K562 (cell line): Measurements from ENCODE around the gene TGM1. TPM values are rescaled to one million over a fixed set of nuclear protein-coding genes. Genes with fewer than 3 reads are reported as not detected.

Experiments used
- ATAC-seq: fragments of 200-7000 bp; cut with Tn5 transposase; 3 replicates; pipeline ENCODE4 v1.9.1; 2020; ENCODE audit warnings: moderate library complexity
- BruUV-seq: library from RNA; stranded (reverse); fragments of 400-500 nt; replicated peaks from 2 replicates; lab custom pipeline; 2021; lab: Mats Ljungman, UMichigan
- CTCF ChIA-PET: fragments of 300-600 bp; formaldehyde crosslinking; extraction: SDS; loops from one replicate; lab custom pipeline; 2021; ENCODE audit warnings: low intra/inter-chr PET ratio; lab: Yijun Ruan, JAX
- POLR2A ChIA-PET: fragments of 300-600, 350-650 bp; sonication (Branson Sonifier 250); formaldehyde crosslinking; extraction: SDS; loops from one replicate; lab custom pipeline; 2021; ENCODE audit warnings: antibody characterized with exemption, inconsistent platforms; lab: Yijun Ruan, JAX
- DNase-seq, 4 experiments: peaks; one replicate each; pipeline versions ENCODE4 v3.0.0 to v3.0.0-alpha.2; 2011 to 2018; ENCODE audit warnings: low spot score in 3 of 4, mixed read lengths in 3 of 4; ENCODE audit errors: extremely low read depth in 1 of 4
- FAIRE-seq: peaks from 2 replicates; lab custom pipeline; 2011; peaks lifted over from hg19 to GRCh38; lab: Jason Lieb, UNC
- H2AFZ ChIP-seq: 2 replicates; pipeline ENCODE4 v1.6.0; 2011; ENCODE audit warnings: low read depth, low read length, control low read depth, inconsistent platforms
- H3K27ac ChIP-seq: fragments of 200-600 bp; 3 replicates; pipeline ENCODE4 v1.8.0; 2011; ENCODE audit warnings: low read depth, mild to moderate bottlenecking, control low read depth, inconsistent platforms, low read length, moderate library complexity, mixed read lengths; ENCODE audit errors: extremely low read depth
- H3K27me3 ChIP-seq, 2 experiments: fragments of 300-600 bp in 1 of 2; 2 replicates in 1 of 2; 3 replicates in 1 of 2; pipeline versions ENCODE4 v1.6.0 to v1.8.0; 2011; ENCODE audit warnings: inconsistent platforms in 2 of 2, low read length in 2 of 2, mild to moderate bottlenecking in 1 of 2, mixed read lengths in 1 of 2, moderate library complexity in 1 of 2; ENCODE audit not compliant: control insufficient read depth in 2 of 2, insufficient read depth in 2 of 2
- H3K36me3 ChIP-seq: fragments of 300-600 bp; 3 replicates; pipeline ENCODE4 v1.8.0; 2011; ENCODE audit warnings: mild to moderate bottlenecking, low read length, inconsistent platforms; ENCODE audit not compliant: control insufficient read depth, insufficient read depth
- H3K4me1 ChIP-seq, 2 experiments: fragments of 200-600 bp in 1 of 2; replicated peaks in 1 of 2; 2 replicates in 1 of 2; 3 replicates in 1 of 2; pipeline versions ENCODE4 v1.5.1 to v1.8.0; 2011; ENCODE audit warnings: inconsistent platforms in 2 of 2, low read length in 2 of 2, mild to moderate bottlenecking in 1 of 2, mixed read lengths in 1 of 2, moderate library complexity in 1 of 2; ENCODE audit not compliant: control insufficient read depth in 2 of 2, insufficient read depth in 2 of 2
- H3K4me2 ChIP-seq: 2 replicates; pipeline ENCODE4 v1.6.1; 2011; ENCODE audit warnings: low read length, control low read depth, inconsistent platforms, mixed read lengths; ENCODE audit not compliant: insufficient read depth
- H3K4me3 ChIP-seq: fragments of 200-600 bp; sonication (generic), shearing (Covaris generic); 2 replicates; pipeline ENCODE4 v1.5.1; 2016; ENCODE audit warnings: control low read depth, inconsistent platforms
- H3K79me2 ChIP-seq: fragments of 200-600 bp; 3 replicates; pipeline ENCODE4 v1.8.0; 2011; ENCODE audit warnings: low read length, inconsistent platforms; ENCODE audit not compliant: control insufficient read depth, insufficient read depth
- H3K9ac ChIP-seq, 2 experiments: 2 replicates each; pipeline versions ENCODE4 v1.6.0 to v1.6.1; 2011; ENCODE audit warnings: low read depth in 2 of 2, low read length in 2 of 2, control low read depth in 1 of 2, inconsistent platforms in 1 of 2, mild to moderate bottlenecking in 1 of 2, mixed read lengths in 1 of 2; ENCODE audit not compliant: insufficient read depth in 1 of 2
- H3K9me1 ChIP-seq: one replicate; pipeline ENCODE4 v1.6.0; 2011; ENCODE audit warnings: inconsistent platforms, mild to moderate bottlenecking, low read length, moderate library complexity; ENCODE audit not compliant: control insufficient read depth, insufficient read depth
- H3K9me3 ChIP-seq: replicated peaks from 2 replicates; pipeline ENCODE4 v1.5.1; 2011; ENCODE audit warnings: low read depth, low read length, inconsistent platforms; ENCODE audit not compliant: control insufficient read depth, insufficient read depth
- H4K20me1 ChIP-seq: replicated peaks from 2 replicates; pipeline ENCODE4 v1.6.1; 2011; ENCODE audit warnings: low read length, inconsistent platforms, mixed read lengths; ENCODE audit not compliant: control insufficient read depth, insufficient read depth
- ATF7 ChIP-seq: fragments of 450-650 bp; IDR thresholded peaks from 2 replicates; pipeline ENCODE4 v1.7.1; 2014; ENCODE audit warnings: mild to moderate bottlenecking, moderate library complexity
- GTF2A2 ChIP-seq: IDR thresholded peaks from 2 replicates; pipeline ENCODE4 v1.6.1; 2016; ENCODE audit warnings: mild to moderate bottlenecking, missing genetic modification characterization, missing compliant biosample characterization
- HDAC8 ChIP-seq: fragments of 450-650 bp; IDR thresholded peaks from 2 replicates; pipeline ENCODE4 v1.6.1; 2016; ENCODE audit warnings: mild to moderate bottlenecking, missing genetic modification characterization, moderate library complexity, missing compliant biosample characterization
- JUN ChIP-seq, 2 experiments: sonication (generic) in 1 of 2; formaldehyde crosslinking in 1 of 2; IDR thresholded peaks; 2 replicates each; pipeline versions ENCODE4 v1.6.1 to v1.8.0; 2012 to 2022; ENCODE audit warnings: borderline replicate concordance in 2 of 2, mild to moderate bottlenecking in 2 of 2, improper control_type of control experiment in 1 of 2, low read depth in 1 of 2, low read length in 1 of 2, missing genetic modification reagents in 1 of 2
- MTA2 ChIP-seq: fragments of 450-650 bp; IDR thresholded peaks from 2 replicates; pipeline ENCODE4 v1.6.1; 2016; ENCODE audit warnings: low read depth
- ZNF274 ChIP-seq: IDR thresholded peaks from 2 replicates; pipeline ENCODE4 v1.6.1; 2011; ENCODE audit warnings: low read depth, mild to moderate bottlenecking, low read length, moderate library complexity, borderline replicate concordance
- ZNF280A ChIP-seq: fragments of 450-650 bp; IDR thresholded peaks from 2 replicates; pipeline ENCODE4 v1.6.1; 2018; ENCODE audit warnings: mild to moderate bottlenecking, low read depth; ENCODE audit not compliant: partially characterized antibody
- ZNF655 ChIP-seq: fragments of 250-450 bp; sonication (Bioruptor Pico); IDR thresholded peaks from 2 replicates; pipeline ENCODE4 v1.5.0; 2021
- WGBS: fragments of 100-300 bp; shearing (Covaris generic); methylation state at CpG from one replicate; pipeline ENCODE4 v1.1.6; 2016; ENCODE audit warnings: low coverage, mixed read lengths; ENCODE audit not compliant: insufficient coverage; ENCODE audit errors: missing lambda C conversion rate; 5-methylcytosine and 5-hydroxymethylcytosine counted together
- in situ Hi-C: fragments of 300-500 bp; cut with MboI; formaldehyde crosslinking; loops from 4 replicates; pipeline ENCODE4 v1.15.0; 2018; ENCODE audit warnings: inconsistent platforms, mixed read lengths
- intact Hi-C: fragments of 100-400 bp; cut with micrococcal nuclease; formaldehyde crosslinking; loops from 2 replicates; pipeline ENCODE4 v1.14.2; 2022
- polyA plus RNA-seq, 8 experiments: library from polyadenylated mRNA; depleted of rRNA in 4 of 8; stranded (reverse) in 5 of 8; unstranded in 3 of 8; fragments of >200 nt; fragmentation: Nextera tagmentation in 2 of 8; fragmentation: Illumina TruSeq in 1 of 8; extraction: Ambion mirVana in 2 of 8; extraction: Trizol in 1 of 8; gene quantifications; 2 replicates each; pipeline versions ENCODE4 v1.2.1 to v1.2.3, GENCODE V29; 2011 to 2014; ENCODE audit warnings: inconsistent platforms in 1 of 8, missing spikeins in 1 of 8
- total RNA-seq, 7 experiments: library from RNA; depleted of rRNA in 6 of 7; stranded (reverse); fragments of >200 nt in 6 of 7; fragmentation: Illumina TruSeq in 2 of 7; extraction: Trizol in 2 of 7; gene quantifications; 2 replicates each; pipeline versions ENCODE4 v1.2.1 to v1.2.3, GENCODE V29; 2011 to 2021; ENCODE audit warnings: low replicate concordance in 1 of 7
- TF ChIP-seq, protein P1 (sequence below): fragments of 450-650 bp; IDR thresholded peaks from one replicate; pipeline ENCODE4 v1.6.1; 2018; ENCODE audit warnings: mild to moderate bottlenecking, moderate library complexity; ENCODE audit not compliant: partially characterized antibody

The TGM1 gene
- total and polyA plus RNA-seq, 9 of the 15 experiments (the other 6 are each of a cell fraction or from before 2014, with no cell fraction given): 0.13 to 4.4 (median 0.88) TPM

DNA sequence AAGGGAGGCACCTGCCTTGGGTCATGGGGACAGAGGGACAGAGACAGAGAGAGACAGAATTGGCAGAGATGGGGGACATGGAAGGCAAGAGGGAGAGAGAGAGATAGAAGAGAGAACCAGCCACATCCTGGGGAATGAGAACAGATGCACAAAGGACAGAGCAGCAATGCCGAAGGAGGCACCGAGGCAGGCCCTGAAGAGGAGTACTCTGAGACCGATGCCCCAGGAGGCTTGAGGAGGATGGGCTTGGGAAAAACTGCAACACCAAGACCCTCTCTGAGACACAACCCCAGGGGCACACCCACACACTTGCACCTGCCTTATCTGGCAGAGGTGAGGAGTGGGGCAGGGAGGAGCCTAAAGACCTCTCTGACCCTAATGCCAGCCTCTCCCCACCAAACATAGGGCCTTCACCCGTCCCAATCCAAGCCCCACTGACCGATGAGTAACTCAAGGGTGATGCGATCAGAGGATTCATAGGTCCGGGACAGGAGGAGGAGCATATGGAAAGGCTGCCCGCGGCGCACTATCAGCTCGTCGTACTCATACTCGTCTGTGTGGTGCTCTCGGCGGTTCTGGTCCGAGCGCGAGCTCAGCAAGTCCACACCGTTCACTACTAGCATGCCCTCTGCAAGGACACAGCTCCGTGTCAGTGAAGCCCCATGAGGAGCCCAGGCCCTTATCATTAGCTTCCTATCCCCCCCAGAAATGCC, 1.6 kb downstream of the TGM1 start:
- no TSS peak for BruUV-seq
- no peak for FAIRE-seq
- H3K27ac ChIP-seq: no peak overlapping the region
- H3K79me2 ChIP-seq: no peaks in the 10 kb centered on the region
- H3K4me3 ChIP-seq: no peak overlapping the region
- no peak for DNase-seq
- H3K4me2 ChIP-seq: no peak overlapping the region
- H3K36me3 ChIP-seq: no peaks in the 10 kb centered on the region
- intact Hi-C loops (no loop called here), in situ Hi-C loops (no loop called here)
- H3K9me3 ChIP-seq: no peaks in the 10 kb centered on the region
- no peaks in the 10 kb centered on the region for H4K20me1 ChIP-seq
- POLR2A ChIA-PET: interaction anchor here (0.6 to 1.6 kb wide), 4 partner anchors 8 to 180 kb away, joined by 3 to 4 read pairs (median 4); no protein-coding TSS in a partner anchor
- H3K9me1 ChIP-seq: no peaks in the 10 kb centered on the region
- no peak for ATAC-seq
- H2AFZ ChIP-seq: no peak overlapping the region
- H3K9ac ChIP-seq: no peak overlapping the region
- CTCF ChIA-PET: no interaction called here
- TF ChIP-seq HDAC8 (no peak), ZNF274 (no peak)
- WGBS: 55% methylated on average over 19 of the region's 20 CpGs
- H3K27me3 ChIP-seq: no peaks in the 10 kb centered on the region
- peaks cover 12 to 56% of the 10 kb centered on the region in 2 experiments; a peak in 4 of 5 replicates for H3K4me1 ChIP-seq

- Histone ChIP-seq H3K4me3 (no peak overlapping the region), H3K27me3 (no peaks in the 10 kb centered on the region), H3K27ac (no peak overlapping the region), H3K9me1 (no peaks in the 10 kb centered on the region), H3K36me3 (no peaks in the 10 kb centered on the region), H3K9ac (no peak overlapping the region; a peak in 1 of 4 replicates), H4K20me1 (no peaks in the 10 kb centered on the region), H3K79me2 (no peaks in the 10 kb centered on the region), H2AFZ (no peak overlapping the region), H3K4me2 (no peak overlapping the region), H3K9me3 (no peaks in the 10 kb centered on the region), H3K4me1 (peaks cover 15 to 62% of the 10 kb centered on the region in 2 experiments; a peak in 4 of 5 replicates)
- FAIRE-seq: no peak
- 66% methylated on average over 2 of the region's 4 CpGs for WGBS
- intact Hi-C loops (no loop called here), in situ Hi-C loops (no loop called here)
- no peak for DNase-seq
- no peak for ATAC-seq
- POLR2A ChIA-PET: interaction anchor here (0.6 kb wide), 1 partner anchor 181 kb away, joined by 3 read pairs; no protein-coding TSS in a partner anchor
- no TSS peak for BruUV-seq
- CTCF ChIA-PET: no interaction called here
- TF ChIP-seq MTA2: no peak
- TF ChIP-seq JUN (IDR thresholded peaks at IDR 0.05; ENCODE audit: borderline replicate concordance, low read depth, low read length): no peak
- TF ChIP-seq JUN (CRISPR knock-in tag; IDR thresholded peaks at IDR 0.05; ENCODE audit: borderline replicate concordance): no peak
- no peak for TF ChIP-seq ATF7
- TF ChIP-seq ZNF280A: no peak
- TF ChIP-seq GTF2A2 (tag): no peak
- no peak for TF ChIP-seq ZNF655
- TF ChIP-seq, protein P1, sequence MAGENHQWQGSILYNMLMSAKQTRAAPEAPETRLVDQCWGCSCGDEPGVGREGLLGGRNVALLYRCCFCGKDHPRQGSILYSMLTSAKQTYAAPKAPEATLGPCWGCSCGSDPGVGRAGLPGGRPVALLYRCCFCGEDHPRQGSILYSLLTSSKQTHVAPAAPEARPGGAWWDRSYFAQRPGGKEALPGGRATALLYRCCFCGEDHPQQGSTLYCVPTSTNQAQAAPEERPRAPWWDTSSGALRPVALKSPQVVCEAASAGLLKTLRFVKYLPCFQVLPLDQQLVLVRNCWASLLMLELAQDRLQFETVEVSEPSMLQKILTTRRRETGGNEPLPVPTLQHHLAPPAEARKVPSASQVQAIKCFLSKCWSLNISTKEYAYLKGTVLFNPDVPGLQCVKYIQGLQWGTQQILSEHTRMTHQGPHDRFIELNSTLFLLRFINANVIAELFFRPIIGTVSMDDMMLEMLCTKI: no peak
Measured at GRCh38 chr14:24260780-24261157, 2.2 kb downstream of the TGM1 start.
